Measurements from ENCODE around the gene KIAA0232. TPM values are rescaled to one million over a fixed set of nuclear protein-coding genes. Genes with fewer than 3 reads are reported as not detected.
A peak's percentile ranks its signal among the peaks of the same experiment; 100 is the strongest.
"Not testable (repeated sequence)": the region's sequence is repeated elsewhere in the genome, so short reads cannot be mapped to it uniquely, and the experiment has no call there.

KIAA0232 gene
- polyA plus RNA-seq, 1 experiment, result 25.0 TPM

DNA sequence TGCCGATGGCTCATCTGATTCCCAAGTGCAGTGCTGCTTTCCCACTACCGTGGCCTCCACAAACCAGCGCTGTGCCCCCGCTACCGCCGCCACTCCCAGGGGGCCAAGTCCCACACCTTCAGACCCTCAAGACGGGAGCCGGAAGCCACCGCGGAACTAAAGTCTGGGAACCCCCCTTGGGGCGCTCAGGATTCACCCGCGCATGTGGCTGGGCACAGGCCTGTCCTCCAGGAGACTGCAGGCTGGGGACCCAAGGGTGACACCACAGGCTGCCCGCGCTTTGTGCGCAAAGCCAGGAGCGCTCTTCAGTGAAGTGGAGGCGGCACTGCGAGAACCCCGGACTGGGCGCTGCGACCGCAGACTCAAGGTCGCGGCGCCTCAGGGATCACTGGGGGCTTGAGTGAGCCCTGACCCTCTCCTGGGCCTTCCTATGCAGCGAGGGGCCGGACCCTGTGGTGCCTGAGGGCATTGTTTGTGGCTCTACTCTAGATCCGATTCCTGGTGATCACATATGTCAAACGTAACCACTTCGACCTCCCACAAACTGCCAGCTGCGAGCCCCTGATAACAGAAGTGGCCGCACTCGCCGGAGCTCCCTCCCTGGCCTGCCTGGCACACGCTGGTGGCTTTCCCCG lies 106.7 kb downstream of the KIAA0232 start:
- Histone ChIP-seq H3K4me3 (ENCODE audit: low read depth, low read length) (no peak overlapping the region), H3K27ac (ENCODE audit: low read depth, low read length) (no peak overlapping the region), H3K9me3 (ENCODE audit: control insufficient read depth, insufficient read depth, low read length) (peaks cover 31% of the 10 kb centered on the region), H3K27me3 (ENCODE audit: control insufficient read depth, insufficient read depth, low read length) (no peaks in the 10 kb centered on the region)
- TF ChIP-seq, protein P1, sequence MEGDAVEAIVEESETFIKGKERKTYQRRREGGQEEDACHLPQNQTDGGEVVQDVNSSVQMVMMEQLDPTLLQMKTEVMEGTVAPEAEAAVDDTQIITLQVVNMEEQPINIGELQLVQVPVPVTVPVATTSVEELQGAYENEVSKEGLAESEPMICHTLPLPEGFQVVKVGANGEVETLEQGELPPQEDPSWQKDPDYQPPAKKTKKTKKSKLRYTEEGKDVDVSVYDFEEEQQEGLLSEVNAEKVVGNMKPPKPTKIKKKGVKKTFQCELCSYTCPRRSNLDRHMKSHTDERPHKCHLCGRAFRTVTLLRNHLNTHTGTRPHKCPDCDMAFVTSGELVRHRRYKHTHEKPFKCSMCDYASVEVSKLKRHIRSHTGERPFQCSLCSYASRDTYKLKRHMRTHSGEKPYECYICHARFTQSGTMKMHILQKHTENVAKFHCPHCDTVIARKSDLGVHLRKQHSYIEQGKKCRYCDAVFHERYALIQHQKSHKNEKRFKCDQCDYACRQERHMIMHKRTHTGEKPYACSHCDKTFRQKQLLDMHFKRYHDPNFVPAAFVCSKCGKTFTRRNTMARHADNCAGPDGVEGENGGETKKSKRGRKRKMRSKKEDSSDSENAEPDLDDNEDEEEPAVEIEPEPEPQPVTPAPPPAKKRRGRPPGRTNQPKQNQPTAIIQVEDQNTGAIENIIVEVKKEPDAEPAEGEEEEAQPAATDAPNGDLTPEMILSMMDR (IDR thresholded peaks at IDR 0.05; ENCODE audit: low read depth, low read length), result no peak
- POLR2A ChIA-PET, result no interaction called here
- DNase-seq (ENCODE audit: low read depth, low spot score), result no peak
- CTCF ChIA-PET, result no interaction called here

DNA sequence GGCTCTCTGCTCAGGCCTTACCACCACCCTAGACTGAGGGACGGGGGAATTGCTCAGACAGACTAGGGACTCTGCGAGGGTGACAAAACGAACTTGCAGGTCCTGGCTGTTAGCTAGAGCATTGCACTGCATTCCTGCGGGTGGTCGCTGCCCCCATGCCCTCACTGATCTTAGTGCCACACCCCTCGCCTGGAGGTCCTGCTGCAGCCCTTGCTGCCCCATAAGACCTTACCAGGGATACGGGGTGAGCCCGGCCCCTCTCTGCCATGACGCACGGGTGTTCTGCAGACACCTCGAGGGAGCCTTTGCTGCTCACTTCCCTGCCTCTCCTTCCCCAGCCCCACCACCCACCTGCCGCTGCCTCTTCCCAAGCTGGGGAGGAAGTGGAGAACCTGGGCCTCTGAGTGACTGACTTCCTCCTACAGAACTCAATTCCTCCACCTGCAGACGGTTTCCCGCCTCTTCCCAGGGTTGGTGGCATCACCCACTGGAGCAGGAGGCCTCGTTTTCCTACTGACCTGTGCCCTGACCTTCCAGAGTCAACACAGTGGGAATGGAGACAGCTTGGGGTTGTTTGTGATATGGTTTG lies 107.3 kb downstream of the KIAA0232 start:
- no peak overlapping the region for H3K4me3 ChIP-seq (ENCODE audit: low read depth, low read length)
- H3K27ac ChIP-seq (ENCODE audit: low read depth, low read length), result no peak overlapping the region
- DNase-seq (ENCODE audit: low read depth, low spot score), result no peak
- CTCF ChIA-PET, result no interaction called here
- peaks cover 31% of the 10 kb centered on the region for H3K9me3 ChIP-seq (ENCODE audit: control insufficient read depth, insufficient read depth, low read length)
- H3K27me3 ChIP-seq (ENCODE audit: control insufficient read depth, insufficient read depth, low read length), result no peaks in the 10 kb centered on the region
- POLR2A ChIA-PET, result no interaction called here
- TF ChIP-seq, protein P1 (IDR thresholded peaks at IDR 0.05; ENCODE audit: low read depth, low read length), result no peak

DNA sequence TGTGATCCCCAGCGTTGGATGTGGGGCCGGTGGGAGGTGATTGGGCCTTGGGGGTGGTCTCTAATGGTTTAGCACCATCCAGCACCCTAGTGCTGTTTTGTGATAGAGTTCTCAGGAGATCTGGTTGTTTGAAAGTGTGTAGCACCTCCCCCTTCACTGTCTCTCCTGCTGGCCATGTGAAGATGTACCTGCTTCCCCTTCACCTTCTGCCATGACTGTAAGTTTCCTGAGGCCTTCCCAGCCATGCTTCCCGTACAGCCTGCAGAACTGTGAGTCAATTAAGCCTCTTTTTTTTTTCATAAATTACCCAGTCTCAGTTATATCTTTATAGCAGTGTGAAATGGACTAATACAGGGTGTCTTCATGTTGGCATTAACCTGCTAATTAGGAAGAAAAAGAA lies 107.8 kb downstream of the KIAA0232 start:
- DNase-seq (ENCODE audit: low read depth, low spot score), result no peak
- Histone ChIP-seq H3K9me3 (ENCODE audit: control insufficient read depth, insufficient read depth, low read length) (peaks cover 31% of the 10 kb centered on the region), H3K27ac (ENCODE audit: low read depth, low read length) (no peak overlapping the region), H3K27me3 (ENCODE audit: control insufficient read depth, insufficient read depth, low read length) (no peaks in the 10 kb centered on the region), H3K4me3 (ENCODE audit: low read depth, low read length) (no peak overlapping the region)
- ChIA-PET CTCF (no interaction called here), POLR2A (no interaction called here)
- TF ChIP-seq, protein P1 (IDR thresholded peaks at IDR 0.05; ENCODE audit: low read depth, low read length), result no peak

DNA sequence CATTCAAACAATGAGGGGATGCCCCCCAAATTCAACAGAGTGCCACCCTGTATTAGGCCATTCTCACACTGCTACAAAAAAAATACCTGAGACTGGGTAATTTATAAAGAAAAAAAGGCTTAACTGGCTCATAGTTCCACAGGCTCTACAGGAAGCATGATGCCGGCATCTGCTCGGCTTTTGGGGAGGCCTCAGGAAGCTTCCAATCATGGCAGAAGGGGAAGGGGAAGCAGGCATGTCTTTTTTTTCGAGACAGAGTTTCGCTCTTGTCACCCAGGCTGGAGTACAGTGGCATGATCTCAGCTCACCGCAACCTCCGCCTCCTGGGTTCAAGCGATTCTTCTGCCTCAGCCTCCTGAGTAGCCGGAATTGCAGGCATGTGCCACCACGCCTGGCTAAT lies 108.4 kb downstream of the KIAA0232 start:
- peaks cover 31% of the 10 kb centered on the region for H3K9me3 ChIP-seq (ENCODE audit: control insufficient read depth, insufficient read depth, low read length)
- H3K27ac ChIP-seq (ENCODE audit: low read depth, low read length); DNase-seq (ENCODE audit: low read depth, low spot score); H3K27me3 ChIP-seq (ENCODE audit: control insufficient read depth, insufficient read depth, low read length); H3K4me3 ChIP-seq (ENCODE audit: low read depth, low read length); CTCF ChIA-PET: not testable (repeated sequence)
- POLR2A ChIA-PET, result interaction anchor here (0.9 kb wide), 1 partner anchor 96 kb away, joined by 4 read pairs; no protein-coding TSS in a partner anchor

DNA sequence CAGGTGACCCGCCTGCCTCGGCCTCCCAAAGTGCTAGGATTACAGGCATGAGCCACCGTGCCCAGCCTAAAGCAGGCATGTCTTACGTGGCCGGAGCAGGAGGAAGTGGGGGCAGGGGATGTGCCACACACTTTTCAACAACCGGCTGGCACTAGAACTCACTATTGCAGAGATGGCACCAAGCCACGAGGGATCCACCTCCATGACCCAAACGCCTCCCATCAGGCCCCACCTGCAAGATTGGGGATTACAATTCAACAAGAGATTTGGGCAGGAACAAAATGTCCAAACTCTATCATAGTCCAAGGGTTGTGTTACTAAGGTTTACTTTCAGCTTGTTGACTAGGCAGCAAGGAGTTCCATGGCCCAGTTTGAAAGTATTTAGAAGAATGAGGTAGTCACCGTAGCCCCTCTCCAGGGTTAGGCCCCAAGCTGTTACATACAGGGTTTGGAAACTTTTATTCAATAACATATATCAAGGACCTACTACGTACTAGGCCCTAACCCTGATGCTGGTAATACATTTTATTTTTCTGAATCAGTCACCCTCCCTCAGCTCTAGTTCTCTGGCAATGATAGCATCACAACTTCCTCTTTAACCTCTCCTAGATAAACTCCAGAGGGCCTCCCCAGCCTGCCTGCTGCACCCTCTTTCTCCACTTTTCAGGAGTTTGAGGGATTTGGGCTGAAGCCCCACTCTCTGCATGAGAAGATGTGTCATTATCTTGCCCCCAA lies 109.1 kb downstream of the KIAA0232 start:
- DNase-seq (ENCODE audit: low read depth, low spot score), result no peak
- no peaks in the 10 kb centered on the region for H3K27me3 ChIP-seq (ENCODE audit: control insufficient read depth, insufficient read depth, low read length)
- CTCF ChIA-PET, result interaction anchor here (0.6 to 0.9 kb wide), 2 partner anchors 17 to 54 kb away, joined by 4 read pairs; no protein-coding TSS in a partner anchor
- H3K4me3 ChIP-seq (ENCODE audit: low read depth, low read length), result no peak overlapping the region
- POLR2A ChIA-PET, result interaction anchor here (0.6 to 1.4 kb wide), 4 partner anchors 17 to 95 kb away, joined by 3 to 5 read pairs (median 4); no protein-coding TSS in a partner anchor
- peaks cover 31% of the 10 kb centered on the region for H3K9me3 ChIP-seq (ENCODE audit: control insufficient read depth, insufficient read depth, low read length)
- TF ChIP-seq, protein P1 (IDR thresholded peaks at IDR 0.05; ENCODE audit: low read depth, low read length), result no peak
- H3K27ac ChIP-seq (ENCODE audit: low read depth, low read length), result peak overlapping the region; percentile 96
